ENCODE data around the gene SNX8.

The SNX8 gene

GRCh38 chr7:2217716-2218443 lies 96.4 kb downstream of the SNX8 start:
- no peak for TF ChIP-seq CTCF (IDR thresholded peaks at IDR 0.05; ENCODE audit: extremely low read depth, missing control alignments)
- no peak for DNase-seq (ENCODE audit: low spot score)

GRCh38 chr7:2217206-2217605 lies 97.0 kb downstream of the SNX8 start:
- TF ChIP-seq CTCF (IDR thresholded peaks at IDR 0.05; ENCODE audit: extremely low read depth, missing control alignments), result no peak
- no peak for DNase-seq (ENCODE audit: low spot score)

- no peak for TF ChIP-seq CTCF (IDR thresholded peaks at IDR 0.05; ENCODE audit: extremely low read depth, missing control alignments)
- no peak for DNase-seq (ENCODE audit: low spot score)
Observed at GRCh38 chr7:2215851-2216250, 98.4 kb downstream of the SNX8 start.

- DNase-seq (ENCODE audit: low spot score), result no peak
- no peak for TF ChIP-seq CTCF (IDR thresholded peaks at IDR 0.05; ENCODE audit: extremely low read depth, missing control alignments)
Observed at GRCh38 chr7:2214636-2215035, 99.6 kb downstream of the SNX8 start.

DNA sequence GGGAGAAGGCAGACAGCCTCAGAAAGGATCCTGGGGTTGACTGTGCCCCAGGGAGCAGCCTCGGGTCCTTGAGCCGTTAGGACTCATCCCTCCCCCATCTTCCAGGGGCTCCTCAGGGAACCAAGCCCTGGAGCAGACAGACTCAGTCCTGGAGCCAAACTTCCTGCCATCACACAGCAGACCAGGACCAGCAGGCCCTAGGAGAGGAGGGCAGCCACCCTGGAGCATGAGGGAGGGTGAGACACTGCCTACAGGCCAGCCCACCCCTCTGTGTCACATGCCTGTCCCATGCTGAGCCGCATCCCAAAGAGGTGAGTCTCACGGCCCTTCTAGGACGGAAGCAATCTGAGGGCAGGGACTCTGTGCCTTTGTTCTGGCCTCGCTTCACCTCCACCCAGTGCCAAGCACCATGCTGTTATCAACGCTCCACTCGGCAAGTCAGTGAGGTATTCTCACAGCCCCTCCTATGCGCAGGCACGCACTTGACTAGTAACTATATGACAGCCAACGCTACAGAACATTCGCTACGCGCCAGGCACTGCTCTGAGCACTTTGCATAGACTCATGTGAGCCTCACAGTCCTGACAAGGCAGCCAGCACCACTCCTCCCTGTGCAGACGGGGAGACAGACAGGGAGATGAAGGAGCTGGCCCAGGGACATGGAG lies 100.6 kb downstream of the SNX8 start:
- TF ChIP-seq CTCF (IDR thresholded peaks at IDR 0.05; ENCODE audit: extremely low read depth, missing control alignments), result no peak
- DNase-seq (ENCODE audit: low spot score), result no peak

DNA sequence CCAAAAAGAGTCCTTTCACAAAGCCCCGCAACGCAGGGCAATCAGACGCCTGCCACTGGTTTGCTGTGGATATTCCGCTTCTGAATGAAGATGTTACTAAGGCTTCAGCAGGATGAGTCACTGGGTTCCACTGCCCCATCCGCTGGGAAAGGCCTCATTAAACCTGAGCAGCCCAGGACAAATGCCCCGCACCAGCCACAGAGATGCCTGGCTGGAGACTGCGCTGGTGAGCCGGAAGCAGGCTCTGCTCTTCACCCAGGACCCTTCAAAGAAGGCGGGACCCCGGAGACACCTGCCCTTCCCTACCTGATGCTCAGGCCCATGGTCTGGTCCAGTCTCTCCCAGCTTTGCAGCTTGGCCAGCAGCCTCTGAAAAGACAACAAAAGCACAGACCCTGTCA lies 101.3 kb downstream of the SNX8 start:
- TF ChIP-seq CTCF (IDR thresholded peaks at IDR 0.05; ENCODE audit: extremely low read depth, missing control alignments), result no peak

GRCh38 chr7:2211926-2212325 lies 102.3 kb downstream of the SNX8 start:
- TF ChIP-seq CTCF (IDR thresholded peaks at IDR 0.05; ENCODE audit: extremely low read depth, missing control alignments), result no peak
- DNase-seq (ENCODE audit: low spot score), result no peak

More for the DNA sequence above, 101.3 kb downstream of the SNX8 start:
- DNase-seq (ENCODE audit: low spot score), result no peak
